ENCODE measurements around the gene IL6R.

DNA sequence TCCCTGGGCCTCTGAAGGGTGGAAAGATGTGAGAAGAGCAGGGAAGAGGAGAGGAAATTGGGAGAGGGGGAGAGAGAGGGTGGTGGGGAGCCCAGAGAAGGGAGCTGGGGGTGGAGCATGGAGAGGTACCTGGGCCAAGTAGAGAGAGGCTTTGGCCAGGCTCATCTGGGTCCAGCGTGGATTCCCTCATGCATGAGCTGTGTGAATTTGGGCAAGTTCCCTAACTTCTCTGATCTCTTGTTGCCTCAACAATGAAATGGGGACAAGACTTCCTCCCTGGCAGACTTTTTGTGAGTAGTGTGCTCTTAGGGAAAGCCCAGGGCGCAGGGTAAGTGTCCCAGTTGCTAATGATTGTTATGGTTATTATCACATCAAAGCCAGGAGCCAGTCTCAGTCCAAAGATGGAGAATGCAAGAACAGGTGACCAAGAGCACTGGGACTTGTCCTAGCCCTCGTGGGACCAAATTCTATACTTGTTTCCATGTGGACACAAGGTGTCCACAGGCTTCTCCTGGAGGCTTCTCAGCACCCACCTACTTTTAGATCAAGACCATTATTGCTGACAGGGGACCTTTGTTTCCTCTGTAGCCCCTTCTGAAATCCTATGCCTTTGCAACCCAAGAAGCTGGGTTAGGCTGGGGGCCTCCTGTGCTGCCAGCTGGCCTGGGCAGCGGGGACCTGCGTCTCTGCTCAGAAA lies 13.9 kb downstream of the IL6R start:
- TF ChIP-seq, protein P1, sequence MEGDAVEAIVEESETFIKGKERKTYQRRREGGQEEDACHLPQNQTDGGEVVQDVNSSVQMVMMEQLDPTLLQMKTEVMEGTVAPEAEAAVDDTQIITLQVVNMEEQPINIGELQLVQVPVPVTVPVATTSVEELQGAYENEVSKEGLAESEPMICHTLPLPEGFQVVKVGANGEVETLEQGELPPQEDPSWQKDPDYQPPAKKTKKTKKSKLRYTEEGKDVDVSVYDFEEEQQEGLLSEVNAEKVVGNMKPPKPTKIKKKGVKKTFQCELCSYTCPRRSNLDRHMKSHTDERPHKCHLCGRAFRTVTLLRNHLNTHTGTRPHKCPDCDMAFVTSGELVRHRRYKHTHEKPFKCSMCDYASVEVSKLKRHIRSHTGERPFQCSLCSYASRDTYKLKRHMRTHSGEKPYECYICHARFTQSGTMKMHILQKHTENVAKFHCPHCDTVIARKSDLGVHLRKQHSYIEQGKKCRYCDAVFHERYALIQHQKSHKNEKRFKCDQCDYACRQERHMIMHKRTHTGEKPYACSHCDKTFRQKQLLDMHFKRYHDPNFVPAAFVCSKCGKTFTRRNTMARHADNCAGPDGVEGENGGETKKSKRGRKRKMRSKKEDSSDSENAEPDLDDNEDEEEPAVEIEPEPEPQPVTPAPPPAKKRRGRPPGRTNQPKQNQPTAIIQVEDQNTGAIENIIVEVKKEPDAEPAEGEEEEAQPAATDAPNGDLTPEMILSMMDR (conservative IDR thresholded peaks at IDR 0.05; ENCODE audit: low read depth, low read length) = no peak
- TF ChIP-seq CHD1 (IDR thresholded peaks at IDR 0.05; ENCODE audit: low read depth, low read length) = no peak
- TF ChIP-seq POLR2A (IDR thresholded peaks at IDR 0.05; ENCODE audit: low read depth, low read length) = no peak
- no peak for TF ChIP-seq RCOR1 (IDR thresholded peaks at IDR 0.05; ENCODE audit: insufficient replicate concordance, low read length)
- TF ChIP-seq, protein P2, sequence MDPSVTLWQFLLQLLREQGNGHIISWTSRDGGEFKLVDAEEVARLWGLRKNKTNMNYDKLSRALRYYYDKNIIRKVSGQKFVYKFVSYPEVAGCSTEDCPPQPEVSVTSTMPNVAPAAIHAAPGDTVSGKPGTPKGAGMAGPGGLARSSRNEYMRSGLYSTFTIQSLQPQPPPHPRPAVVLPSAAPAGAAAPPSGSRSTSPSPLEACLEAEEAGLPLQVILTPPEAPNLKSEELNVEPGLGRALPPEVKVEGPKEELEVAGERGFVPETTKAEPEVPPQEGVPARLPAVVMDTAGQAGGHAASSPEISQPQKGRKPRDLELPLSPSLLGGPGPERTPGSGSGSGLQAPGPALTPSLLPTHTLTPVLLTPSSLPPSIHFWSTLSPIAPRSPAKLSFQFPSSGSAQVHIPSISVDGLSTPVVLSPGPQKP (IDR thresholded peaks at IDR 0.05; ENCODE audit: borderline replicate concordance, low read depth, low read length) = no peak
- TF ChIP-seq RFX5 (IDR thresholded peaks at IDR 0.05; ENCODE audit: low read depth, low read length) = no peak
- TF ChIP-seq MXI1 (IDR thresholded peaks at IDR 0.05; ENCODE audit: borderline replicate concordance, low read depth, low read length) = no peak
- TF ChIP-seq, protein P3, sequence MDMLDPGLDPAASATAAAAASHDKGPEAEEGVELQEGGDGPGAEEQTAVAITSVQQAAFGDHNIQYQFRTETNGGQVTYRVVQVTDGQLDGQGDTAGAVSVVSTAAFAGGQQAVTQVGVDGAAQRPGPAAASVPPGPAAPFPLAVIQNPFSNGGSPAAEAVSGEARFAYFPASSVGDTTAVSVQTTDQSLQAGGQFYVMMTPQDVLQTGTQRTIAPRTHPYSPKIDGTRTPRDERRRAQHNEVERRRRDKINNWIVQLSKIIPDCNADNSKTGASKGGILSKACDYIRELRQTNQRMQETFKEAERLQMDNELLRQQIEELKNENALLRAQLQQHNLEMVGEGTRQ (IDR thresholded peaks at IDR 0.05; ENCODE audit: low read depth, low read length) = no peak

All from IMR-90 (cell line).